SIG-M5 (cell line): ENCODE measurements around the gene TRAF6.
"Not testable (repeated sequence)": the region's sequence is repeated elsewhere in the genome, so short reads cannot be mapped to it uniquely, and the experiment has no call there.

Experiments
- DNase-seq: peaks from one replicate; lab custom pipeline; 2025; lab: John Stamatoyannopoulos, UW

The TRAF6 gene

GRCh38 chr11:36493332-36493731, 16.7 kb downstream of the TRAF6 start:
- DNase-seq = no peak

GRCh38 chr11:36492724-36493304, 17.3 kb downstream of the TRAF6 start:
- no peak for DNase-seq

- no peak for DNase-seq
These were observed 19.9 kb downstream of the TRAF6 start for GRCh38 chr11:36490026-36490806.

- no peak for DNase-seq
These were observed 22.0 kb downstream of the TRAF6 start for GRCh38 chr11:36488096-36488495.

- DNase-seq = no peak
These were observed 22.5 kb downstream of the TRAF6 start for GRCh38 chr11:36487619-36488018.

- no peak for DNase-seq
These were observed 24.6 kb downstream of the TRAF6 start for GRCh38 chr11:36485298-36486002.

- not testable (repeated sequence) for DNase-seq
These were observed 27.0 kb downstream of the TRAF6 start for GRCh38 chr11:36483042-36483441.

GRCh38 chr11:36480833-36481232, 29.2 kb downstream of the TRAF6 start:
- no peak for DNase-seq

GRCh38 chr11:36478700-36479329, 31.3 kb downstream of the TRAF6 start:
- DNase-seq = no peak

- no peak for DNase-seq
These were observed 34.9 kb downstream of the TRAF6 start for GRCh38 chr11:36475192-36475591.

- no peak for DNase-seq
These were observed 38.5 kb downstream of the TRAF6 start for GRCh38 chr11:36471577-36471976.

GRCh38 chr11:36469881-36470802, 39.9 kb downstream of the TRAF6 start:
- DNase-seq = no peak

- no peak for DNase-seq
These were observed 41.0 kb downstream of the TRAF6 start for GRCh38 chr11:36469063-36469462.

- DNase-seq = no peak
These were observed 42.2 kb downstream of the TRAF6 start for GRCh38 chr11:36467916-36468315.

- DNase-seq = no peak
These were observed 43.1 kb downstream of the TRAF6 start for GRCh38 chr11:36467012-36467411.

- DNase-seq = no peak
These were observed 44.5 kb downstream of the TRAF6 start for GRCh38 chr11:36465449-36466163.

GRCh38 chr11:36464720-36465119, 45.4 kb downstream of the TRAF6 start:
- no peak for DNase-seq

GRCh38 chr11:36463781-36464180, 46.3 kb downstream of the TRAF6 start:
- DNase-seq = no peak

- DNase-seq = no peak
These were observed 47.8 kb downstream of the TRAF6 start for GRCh38 chr11:36462321-36462720.

- DNase-seq = no peak
These were observed 49.9 kb downstream of the TRAF6 start for GRCh38 chr11:36460220-36460619.

- DNase-seq = no peak
These were observed 51.0 kb downstream of the TRAF6 start for GRCh38 chr11:36459046-36459445.
